ENCODE measurements around the gene SBF2.
"Not testable (repeated sequence)": the region's sequence is repeated elsewhere in the genome, so short reads cannot be mapped to it uniquely, and the experiment has no call there.

Gene SBF2

DNA sequence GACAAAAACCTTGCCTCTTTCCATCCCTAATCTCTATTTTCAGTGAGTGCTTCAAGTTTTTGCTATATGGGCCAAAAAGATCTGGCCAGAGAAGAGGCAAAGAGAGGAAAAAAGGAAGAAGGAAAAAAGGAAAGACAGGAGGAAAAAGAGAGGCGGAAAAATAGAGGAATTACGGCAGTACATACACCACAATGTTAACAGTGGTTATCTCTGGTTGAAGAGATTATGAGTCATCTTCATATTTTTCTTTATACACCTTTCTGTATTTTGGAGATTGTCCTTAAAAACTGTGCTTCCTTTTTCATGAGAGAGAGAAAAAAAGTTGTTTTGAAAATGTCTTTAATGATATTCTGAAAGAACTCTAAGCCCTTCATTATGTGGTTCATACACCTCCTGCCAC, 133.7 kb downstream of the SBF2 start:
- DNase-seq: no peak

DNA sequence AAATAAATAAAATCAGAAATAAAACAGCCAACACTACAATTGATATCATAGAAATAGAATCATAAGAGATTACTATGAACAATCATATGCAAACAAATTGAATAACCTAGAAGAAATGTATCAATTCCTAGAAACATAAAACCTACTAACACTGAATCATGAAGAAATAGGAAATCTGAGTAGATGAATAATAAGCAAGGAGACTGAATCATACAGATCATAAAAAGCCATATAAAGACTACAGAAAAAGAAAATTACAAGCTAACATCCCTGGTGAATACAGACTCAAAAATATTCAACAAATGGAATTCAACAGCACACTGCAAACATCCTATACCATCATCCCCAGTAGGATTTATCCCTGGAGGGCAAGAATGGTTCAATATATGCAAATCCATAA, 135.6 kb downstream of the SBF2 start:
- no peak for DNase-seq

DNA sequence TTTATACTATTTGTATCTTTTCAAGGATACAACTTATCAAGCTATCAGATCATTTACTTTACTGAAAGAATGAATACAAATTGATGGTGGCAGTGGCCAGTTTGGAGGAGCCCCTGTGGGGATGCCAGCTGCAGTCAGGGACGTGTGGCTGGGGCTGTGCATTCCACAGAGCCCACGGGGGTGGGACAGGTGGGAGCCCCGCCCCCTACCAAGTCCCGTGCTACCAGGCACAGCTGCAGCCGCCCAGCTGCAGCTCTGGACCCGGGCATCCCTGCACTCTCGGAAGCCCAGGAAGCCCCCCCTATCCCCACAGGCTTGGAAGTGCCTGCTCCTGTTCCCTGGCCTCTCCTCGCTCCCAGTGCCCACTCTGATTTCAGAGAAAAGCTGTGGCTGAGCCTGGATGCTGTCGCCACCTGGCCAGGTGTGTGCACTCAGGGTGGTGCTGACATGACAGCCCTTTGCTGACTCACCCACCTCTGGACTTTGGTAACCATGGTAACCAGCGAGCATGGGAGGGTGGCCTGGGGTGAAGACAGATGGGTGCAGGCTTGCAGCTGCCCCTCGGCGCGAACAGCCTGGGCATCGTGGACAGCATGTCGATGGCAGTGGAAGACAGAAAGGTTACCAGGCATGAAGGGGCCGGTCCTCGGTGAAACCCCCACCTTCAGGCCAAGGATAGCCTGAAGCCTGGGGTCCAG, 138.1 kb downstream of the SBF2 start:
- no peak for DNase-seq

DNA sequence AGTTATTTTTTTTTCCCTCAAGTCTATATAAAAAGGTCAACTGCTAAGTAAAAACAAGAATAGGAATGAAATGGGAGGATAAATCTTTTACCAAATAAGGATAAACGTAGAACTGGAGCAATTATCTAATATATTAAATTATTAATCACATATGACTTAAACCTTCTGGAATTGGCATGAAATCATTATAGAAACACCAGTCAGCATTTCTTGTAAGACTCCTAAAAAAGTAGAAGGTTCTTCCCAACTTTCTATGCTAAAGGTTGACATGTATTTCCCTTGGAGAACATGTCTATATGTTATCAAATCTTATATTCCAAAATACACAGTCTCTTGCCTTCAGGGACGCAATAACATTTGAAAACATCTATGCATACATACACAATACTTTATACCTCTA, 143.2 kb downstream of the SBF2 start:
- DNase-seq: no peak

DNA sequence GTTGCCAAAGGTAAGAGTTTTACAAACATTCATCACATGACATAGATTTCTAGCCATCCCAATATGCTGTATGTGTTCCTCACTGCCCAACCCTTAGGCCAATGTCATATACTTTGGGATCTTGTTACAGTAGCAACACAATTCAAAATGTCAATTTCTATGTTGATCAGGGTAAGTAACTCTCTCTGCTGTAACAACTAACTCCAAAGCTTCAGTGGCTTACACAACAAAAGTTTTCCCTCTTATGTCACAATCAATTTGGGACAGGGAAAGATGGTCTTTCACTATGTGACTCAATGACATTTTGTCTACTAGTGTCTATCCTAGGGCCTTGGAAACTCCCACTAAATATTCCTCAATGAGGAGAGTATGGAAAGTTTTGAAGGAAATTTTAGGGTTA, 144.5 kb downstream of the SBF2 start:
- DNase-seq: no peak

DNA sequence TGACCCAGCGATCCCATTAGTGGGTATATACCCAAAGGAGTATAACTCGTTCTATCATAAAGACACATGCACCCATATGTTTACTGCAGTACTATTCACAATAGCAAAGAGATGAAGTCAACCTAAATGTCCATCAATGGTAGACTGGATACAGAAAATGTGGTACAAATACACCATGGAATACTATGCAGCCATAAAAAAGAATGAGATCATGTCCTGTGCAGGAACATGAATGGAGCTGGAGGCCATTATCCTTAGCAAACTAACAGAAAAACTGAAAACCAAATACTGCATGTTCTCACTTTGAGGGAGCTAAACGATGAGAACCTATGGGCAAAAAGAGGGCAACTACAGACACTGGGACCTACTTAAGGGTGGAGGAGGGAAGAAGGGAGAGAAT, 146.8 kb downstream of the SBF2 start:
- no peak for DNase-seq

DNA sequence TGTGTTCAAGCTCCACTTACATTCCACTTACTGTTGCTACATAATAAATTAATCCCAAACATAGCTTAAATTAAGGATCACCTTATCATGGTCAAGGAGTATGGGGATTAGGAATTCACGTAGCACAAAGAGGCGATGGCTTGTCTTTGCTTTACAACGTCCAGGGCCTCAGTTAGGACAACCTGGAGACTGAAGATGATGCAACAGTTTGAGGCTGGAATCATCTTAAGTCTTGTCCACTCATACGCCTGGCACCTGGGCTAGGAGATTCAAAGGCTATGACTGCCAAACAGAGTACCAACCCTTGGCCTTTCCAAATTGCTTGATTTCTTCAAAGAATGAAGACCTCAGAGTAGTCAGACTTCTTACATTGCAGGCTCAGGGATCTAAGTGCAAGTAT, 149.1 kb downstream of the SBF2 start:
- no peak for DNase-seq

DNA sequence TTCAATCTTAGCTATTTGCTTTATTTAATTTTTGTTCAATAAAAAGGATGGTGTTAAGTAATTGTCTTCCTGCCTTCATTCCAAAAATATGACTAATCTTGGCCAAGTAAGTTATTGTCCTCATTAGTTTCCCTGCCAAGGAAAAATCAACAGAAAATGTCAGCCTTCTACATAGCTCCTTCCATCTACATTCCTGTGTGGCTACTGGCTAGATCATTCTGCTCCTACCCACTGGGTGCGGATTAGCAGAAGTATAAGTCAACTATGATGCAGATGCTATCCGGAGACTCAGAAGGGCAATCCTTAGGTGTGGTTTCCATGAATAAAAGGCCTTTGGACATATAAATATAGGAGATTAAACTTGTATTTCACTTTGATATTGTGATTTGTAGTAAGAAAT, 154.4 kb downstream of the SBF2 start:
- DNase-seq: no peak

DNA sequence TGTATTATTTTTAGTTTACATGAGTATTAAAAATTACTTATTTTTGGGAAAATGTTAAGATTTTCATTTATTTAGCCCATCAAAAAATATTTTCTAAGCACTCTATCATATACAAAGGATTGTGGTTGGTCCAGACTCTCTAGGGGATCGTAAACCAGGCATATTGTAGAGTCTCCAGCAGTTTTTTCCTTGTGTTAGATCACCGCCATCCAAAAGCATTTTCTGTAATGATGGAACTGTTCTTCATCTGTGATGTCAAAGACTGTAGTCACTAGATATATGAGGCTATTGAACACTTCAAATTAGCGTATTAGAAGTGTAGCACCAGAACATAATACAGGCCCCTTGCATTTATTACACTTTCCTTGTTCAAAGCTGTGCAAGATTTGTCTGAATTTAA, 154.9 kb downstream of the SBF2 start:
- DNase-seq: no peak

DNA sequence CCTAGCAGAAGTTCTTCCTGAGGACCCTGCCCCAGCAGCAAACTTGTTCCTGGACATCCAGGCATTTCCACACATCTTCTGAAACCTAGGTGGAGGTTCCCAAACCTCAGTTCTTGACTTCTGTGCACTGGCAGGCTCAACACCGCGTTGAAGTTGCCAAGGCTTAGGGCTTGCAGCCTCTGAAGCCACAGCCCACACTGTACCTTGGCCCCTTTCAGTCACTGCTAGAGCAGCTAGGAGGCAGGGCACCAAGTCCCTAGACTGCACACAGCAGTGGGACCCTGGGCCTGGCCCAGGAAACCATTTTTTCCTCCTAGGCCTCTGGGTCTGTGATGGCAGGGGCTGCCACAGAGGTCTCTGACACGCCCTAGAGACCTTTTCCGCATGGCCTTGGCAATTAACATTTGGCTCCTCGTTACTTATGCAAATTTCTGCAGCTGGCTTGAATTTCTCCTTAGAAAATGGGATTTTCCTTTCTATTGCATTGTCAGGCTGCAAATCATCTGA, 159.0 kb downstream of the SBF2 start:
- no peak for DNase-seq

DNA sequence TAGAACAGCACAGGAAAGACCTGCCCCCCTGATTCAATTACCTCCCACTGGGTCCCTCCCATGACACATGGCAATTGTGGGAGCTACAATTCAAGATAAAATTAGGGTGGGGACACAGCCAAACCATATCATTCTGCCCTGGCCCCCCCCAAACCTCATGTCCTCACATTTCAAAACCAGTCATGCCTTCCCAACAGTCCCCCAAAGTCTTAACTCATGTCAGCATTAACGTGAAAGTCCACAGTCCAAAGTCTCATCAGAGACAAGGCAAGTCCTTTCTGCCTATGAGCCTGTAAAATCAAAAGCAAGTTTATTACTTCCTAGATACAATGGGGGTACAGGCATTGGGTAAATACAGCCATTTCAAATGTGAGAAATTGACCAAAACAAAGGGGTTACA, 159.8 kb downstream of the SBF2 start:
- not testable (repeated sequence) for DNase-seq

DNA sequence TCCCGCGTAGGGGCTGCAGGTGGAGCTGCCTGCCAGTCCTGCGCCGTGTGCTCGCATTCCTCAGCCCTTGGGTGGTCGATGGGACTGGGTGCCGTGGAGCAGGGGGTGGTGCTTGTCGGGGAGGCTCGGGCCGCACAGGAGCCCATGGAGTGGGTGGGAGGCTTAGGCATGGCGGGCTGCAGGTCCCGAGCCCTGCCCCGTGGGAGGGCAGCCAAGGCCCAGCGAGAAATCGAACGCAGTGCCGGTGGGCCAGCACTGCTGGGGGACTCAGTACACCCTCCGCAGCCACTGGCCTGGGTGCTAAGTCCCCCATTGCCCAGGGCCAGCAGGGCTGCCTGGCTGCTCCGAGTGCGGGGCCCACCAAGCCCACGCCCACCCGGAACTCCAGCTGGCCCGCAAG, 160.8 kb downstream of the SBF2 start:
- DNase-seq: not testable (repeated sequence)

DNA sequence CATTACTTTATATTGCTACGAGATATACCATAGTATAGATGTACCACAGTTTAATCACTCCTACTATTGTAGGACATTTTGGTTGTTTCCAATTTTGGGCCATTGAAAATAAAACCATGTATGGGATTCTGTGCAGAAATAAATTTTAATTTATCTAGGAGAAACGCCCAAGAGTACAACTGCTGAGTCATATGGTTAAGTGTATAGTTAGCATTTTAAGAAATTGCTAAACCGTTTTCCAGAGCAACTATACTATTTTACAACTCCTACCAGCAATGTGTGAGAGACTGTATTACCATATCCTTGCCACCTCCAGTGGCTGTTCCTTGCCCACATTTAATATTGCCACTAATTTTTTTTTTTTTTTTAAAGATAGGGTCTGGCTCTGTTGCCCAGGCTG, 163.1 kb downstream of the SBF2 start:
- no peak for DNase-seq

DNA sequence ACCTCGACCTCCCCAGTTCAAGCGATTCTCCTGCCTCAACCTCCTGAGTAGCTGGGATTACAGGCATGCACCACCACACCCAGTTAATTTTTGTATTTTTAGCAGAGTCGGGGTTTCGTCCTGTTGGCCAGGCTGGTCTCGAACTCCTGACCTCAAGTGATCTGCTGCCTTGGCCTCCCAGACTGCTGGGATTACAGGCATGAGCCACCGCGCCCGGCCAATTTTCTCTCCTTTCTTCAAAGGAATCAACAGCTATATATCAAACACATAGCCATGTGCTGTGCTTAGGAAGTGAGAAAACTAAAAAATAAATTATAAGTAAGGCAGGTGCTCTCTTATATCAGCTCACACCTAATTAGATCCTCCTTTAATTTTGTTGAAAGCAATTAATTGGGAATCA, 164.8 kb downstream of the SBF2 start:
- not testable (repeated sequence) for DNase-seq

DNA sequence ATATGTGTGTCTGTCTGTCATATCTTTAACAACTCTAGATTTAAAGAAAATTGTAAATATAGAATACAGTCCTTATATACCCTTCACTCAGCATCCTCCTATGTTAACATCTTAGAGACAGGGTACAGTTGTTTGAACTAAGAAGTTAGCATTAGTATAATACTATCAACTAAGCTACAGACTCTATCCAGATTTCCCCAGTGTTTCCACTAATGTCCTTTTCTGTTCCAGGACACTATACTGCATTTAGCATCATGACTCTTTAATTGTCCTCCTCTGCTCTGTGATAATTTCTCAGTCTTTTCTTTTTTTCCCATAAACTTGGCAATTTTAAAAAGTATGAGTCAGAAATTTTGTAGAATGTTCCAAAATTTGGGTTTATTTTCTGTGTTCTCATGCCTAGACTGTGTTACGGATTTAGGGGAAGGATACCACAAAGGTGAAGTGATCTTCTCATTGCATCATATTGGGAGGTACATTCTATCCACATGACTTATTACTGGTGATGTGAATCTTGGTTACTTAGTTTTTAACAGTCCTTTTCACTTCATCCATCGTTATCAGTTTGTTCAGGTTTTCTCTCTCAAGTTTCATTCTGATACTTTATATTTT, 168.4 kb downstream of the SBF2 start:
- no peak for DNase-seq

DNA sequence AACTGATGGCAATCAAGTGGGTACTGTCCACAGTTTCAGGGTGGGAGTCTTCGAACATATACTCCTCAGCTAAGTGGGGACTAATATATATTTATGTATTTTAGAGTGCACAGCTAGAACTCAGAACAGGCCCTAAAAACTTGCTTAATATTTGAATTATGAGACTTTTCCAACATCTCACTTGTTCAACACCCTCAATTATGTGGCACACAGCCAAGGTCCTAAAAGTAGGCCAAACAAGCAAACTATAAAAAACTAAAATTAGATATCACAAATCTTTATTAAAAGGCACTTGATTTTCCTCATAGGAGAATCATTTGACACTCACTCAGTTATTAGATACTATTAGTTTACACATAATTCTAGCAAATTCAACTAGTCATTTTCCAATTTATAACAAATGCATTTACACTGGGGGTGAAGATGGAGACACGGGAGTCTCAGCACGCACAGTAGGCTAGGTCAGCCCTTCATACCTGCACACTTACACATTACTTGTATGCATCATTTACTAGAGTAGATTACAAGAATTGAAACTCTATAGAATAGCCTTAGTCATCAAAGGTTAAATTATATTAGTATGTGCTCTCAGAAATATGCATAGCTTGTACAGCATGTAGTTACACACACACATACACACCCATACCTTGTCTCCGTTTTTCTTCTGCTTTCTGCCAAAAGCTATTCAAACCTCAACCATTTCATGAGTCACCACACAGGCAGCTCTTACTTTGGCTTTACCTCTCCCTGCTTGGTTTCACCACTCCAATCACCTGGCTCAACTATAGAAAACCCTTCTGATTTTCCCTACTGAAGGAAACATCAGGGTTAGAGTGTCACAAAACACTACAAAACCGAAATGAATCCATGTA, 171.5 kb downstream of the SBF2 start:
- no peak for DNase-seq

DNA sequence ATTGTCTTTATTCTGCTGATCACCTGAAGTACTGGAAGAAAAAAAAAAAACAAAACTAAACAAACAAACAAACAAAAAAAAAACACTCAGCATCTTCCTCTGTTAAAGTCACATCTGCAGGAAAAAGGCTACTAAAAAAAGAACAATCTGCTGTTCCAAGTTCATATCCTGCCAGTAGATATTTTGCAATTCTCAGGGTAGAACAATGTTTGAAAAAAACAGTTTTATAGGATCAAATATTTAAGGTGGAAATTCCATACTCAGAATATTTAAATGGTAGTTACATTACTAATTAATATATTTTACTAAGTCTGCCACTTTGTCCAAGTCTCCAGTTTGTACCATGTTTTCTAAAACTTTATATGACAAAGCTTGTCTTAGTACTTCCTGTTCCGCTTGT, 175.2 kb downstream of the SBF2 start:
- no peak for DNase-seq

DNA sequence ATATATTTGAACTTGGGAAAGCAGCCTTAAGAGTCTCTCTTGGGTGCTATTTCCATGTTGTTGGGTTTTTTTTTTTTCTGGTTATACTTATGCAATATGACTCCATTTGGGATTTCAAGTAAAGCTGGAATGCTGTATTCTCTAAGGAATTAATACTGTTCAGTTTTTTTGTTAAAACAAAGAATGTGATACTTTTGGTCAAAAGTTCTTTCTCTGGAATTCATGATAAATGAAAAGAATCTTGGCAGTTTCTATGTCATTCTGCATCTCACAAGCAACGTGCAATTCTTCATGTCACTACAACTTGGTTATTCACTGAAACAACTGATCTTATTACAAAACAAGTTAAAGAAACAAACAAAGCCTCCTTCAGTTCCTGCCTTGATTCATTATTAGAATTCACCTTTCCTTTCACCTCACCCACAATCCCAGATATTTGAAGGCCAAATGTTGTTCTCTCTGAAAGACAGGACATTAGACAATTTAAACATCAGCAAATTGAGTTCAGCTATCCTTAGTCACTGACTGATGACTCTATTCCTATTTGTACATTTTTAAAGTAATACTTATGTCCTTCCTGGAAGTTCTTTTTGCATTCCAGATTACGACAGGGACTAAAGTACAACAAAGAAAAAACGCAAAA, 176.2 kb downstream of the SBF2 start:
- DNase-seq: no peak

DNA sequence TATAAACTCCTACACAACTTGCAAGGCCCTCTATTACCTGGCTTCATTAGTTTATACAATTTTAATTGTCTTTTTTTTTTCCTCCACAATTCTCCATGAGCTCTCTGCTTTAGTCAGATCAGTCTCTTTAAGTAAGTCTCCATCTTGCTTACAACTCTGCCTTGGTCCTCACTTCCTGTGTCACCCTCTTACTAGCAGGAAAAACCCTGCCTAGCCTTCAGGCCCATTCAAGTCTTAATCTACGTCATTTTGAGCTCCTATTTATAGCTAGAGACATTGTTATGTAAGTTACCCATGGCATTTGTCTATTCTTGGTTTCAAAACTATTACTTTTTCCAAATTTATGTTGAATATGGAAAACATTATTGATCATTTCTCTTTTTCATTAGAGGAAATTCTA, 177.4 kb downstream of the SBF2 start:
- DNase-seq: no peak

DNA sequence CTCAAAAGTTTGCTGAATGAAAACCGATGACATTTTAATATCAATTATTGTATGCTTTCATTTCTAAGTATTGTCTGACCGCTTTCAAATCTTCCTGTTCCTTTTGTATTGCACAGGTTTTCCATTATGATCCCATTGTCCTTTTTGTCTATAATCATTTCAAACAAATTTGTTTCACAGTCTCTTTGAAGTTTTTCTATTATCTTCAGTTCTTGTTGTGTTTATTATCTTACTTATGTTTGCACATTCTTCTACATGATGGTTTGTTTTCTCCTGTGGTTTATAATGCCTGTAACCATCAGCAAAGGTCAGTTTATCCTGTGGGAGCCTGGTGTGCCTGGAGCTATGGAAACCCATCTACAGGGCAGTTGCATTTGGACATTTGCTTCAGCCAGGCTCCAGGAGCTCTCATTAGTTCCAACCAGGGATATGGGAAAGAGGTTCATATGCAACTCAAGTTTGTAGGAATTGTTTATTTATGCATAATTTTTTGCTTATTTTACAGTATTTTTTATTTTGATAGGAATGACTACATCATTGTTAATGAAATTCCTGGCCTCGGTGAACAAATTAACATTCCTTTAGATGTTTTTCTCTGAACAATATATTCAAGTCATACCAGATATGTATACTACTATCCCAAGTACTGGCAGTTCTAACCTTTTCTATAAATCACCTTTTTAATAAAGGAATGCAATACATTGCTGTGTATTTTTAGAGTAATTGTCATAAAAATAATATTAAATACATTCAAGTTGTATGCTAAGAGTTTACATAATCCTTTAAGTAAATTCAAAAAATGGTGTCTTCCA, 179.2 kb downstream of the SBF2 start:
- DNase-seq: no peak

DNA sequence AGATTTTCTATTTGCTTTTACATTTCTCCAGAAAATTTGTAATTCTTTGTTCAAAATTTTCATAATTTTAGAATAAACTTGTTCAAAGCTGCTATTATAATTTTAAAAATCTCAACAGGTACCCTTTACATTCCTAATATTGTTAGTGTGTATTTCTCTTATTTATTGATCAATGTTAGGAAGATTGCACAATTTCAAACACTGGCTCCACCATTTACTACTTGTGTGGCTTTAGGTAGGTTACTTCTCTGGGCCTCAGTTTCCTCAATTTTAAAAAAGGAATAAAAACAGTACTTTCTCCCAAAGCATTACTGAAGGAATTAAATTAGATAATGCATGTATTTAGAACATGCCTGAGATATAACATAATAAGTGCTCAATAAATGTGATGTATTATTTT, 180.2 kb downstream of the SBF2 start:
- no peak for DNase-seq

DNA sequence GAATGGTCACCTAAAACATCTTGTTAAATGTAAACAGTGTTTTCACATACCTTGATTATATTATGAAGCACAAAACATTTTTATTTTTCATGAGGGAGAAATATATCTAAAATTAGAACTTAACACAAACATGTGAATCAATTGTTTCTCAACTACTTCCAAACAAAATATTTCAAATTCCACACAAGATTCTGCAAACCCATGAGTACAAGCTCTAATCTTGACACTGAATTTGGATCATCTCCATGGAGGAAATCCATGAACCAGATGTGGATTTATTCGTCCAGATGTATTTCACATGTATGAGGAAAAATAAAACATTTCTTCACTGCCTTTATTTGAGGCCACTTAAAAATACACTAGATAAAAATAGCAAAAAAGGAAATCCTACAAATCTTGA, 184.2 kb downstream of the SBF2 start:
- DNase-seq: no peak
